LoVo (cell line): ENCODE data around the gene ABAT.
A peak's percentile ranks its signal among the peaks of the same experiment; 100 is the strongest.

Experiments used
- DNase-seq: peaks from one replicate; pipeline ENCODE4 v3.0.0-alpha.2; 2016; ENCODE audit warnings: low spot score

Gene ABAT

DNA sequence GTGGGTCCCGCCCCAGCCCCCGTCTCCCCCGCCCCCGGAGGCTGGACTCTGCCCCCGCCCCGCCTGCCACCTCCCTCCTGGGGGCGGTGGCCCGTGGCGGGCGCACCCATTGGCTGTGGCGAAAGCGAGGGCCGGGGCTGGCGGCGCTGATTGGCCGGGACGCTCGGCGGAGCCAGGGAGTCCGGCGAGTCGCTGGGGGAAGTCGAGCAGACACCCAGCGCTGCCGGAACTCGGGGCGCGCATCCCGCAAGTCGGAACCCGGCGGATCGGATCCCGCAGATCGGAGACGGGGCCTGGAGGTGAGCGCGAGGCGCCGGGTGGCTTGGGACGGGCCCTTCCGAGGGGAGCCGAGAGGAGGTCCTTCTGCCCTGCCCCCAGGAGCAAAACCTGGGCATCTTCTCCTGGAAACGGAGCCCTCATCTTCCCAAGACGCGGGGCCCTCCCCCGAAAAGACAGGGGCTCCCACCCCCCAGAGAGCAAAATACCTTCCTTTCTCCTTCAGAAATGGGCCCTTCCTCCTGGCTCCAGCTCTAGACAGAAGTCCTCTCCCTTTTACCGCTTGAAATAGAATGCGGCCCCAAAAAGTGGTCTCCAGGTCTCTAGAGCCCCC is at the start of gene ABAT:
Gene ABAT, plus strand, starts transcription at position 205 of the 610 bp plus-strand sequence. CDS start 61,123 bp downstream, outside the sequence.
- peak; percentile 82 for DNase-seq

DNA sequence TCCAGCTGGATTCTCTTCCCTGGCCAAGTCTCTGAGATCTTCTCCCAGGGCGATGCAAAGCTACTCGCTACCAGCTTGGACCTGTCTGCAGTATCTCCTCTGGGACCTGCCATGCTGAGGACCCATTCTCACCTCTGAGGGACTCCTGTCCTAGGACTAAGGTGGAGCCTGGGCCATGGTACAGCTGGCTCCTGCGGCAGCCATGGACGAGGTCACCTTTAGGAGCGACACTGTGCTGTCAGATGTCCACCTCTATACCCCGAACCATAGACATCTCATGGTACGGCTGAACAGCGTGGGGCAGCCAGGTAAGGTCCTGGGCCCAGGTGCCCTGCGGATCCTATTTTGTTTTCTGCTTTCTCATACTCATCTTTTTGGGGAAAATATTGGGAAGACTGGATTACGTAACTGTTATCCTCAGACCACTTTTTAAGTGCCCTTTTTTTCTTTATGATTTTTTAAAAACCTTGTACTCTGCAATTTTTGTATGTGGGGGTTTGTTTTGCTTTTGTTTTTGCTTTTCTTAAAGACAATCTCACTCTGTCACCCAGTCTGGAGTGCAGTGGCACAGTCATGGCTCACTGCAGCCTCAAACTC is 48.8 kb upstream of the ABAT start:
- no peak for DNase-seq

DNA sequence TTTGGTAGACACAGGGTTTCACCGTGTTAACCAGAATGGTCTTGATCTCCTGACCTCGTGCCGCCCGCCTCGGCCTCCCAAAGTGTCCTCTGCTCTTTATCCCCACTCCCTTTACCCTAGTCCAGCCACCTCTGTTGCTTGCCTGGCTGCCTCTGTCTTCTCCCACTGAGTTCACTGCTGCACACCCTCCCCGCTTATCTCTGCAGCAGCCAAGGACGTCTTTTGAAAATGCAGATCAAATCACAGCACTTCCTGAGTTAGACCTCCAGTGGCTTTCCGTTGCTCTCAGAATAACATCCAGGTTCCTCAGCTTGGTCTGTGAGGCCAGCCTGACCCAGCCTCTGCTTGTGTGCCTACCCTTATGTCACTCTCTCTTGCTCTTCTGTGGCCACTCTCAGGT is 47.5 kb upstream of the ABAT start:
- DNase-seq: no peak

DNA sequence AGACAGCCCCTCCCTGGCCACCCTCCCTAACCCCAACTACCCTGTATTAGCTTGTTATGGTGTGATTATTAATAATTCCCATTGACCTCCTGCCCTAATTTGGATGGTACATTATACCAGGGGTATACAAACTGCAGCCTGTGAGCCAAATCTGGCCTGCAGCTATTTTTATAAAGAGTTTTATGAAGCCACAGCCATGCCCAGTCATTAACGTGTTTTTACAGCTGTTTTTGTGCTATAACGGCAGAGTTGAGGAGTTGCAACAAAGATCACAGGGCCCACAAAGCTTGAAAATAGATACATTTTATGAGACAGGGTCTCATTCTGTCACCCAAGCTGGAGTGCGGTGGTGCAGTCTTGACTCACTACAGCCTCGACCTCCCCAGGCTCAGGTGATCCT is 47.0 kb upstream of the ABAT start:
- no peak for DNase-seq

DNA sequence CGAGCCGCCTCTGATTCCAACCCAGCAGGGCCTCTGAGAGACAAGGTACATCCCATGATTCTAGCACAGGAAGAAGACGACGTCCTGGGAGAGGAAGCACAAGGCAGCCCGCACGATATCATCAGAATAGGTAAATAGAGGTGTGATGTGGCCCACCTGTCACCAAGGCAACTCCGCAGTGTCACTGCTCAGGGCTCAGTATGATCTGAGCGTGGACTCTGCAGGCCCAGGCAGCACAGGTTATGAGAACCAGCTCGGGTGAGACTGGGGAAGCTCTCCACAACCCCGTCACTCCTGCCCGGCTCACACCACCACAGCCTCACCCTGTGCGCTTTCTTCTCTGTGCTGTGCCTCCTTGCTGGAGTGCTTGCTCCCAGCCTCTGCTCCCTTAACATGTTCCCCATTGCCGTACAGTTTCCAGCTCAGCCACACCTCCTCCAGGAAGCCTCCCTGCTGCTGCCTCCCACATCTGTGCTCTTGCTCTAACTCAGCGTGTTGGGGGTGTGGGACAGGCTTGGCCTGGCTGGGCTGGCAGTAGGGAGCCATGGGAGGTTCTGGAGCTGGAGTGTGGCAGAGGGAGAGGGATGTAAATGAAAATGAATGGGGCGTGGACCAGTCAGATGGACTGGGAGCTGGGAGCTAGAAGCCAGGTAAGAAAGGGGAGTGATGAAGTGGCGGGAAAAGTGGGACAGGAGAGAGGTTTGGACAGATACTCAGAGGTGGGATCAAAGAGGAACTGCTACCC is 45.3 kb upstream of the ABAT start:
- no peak for DNase-seq

DNA sequence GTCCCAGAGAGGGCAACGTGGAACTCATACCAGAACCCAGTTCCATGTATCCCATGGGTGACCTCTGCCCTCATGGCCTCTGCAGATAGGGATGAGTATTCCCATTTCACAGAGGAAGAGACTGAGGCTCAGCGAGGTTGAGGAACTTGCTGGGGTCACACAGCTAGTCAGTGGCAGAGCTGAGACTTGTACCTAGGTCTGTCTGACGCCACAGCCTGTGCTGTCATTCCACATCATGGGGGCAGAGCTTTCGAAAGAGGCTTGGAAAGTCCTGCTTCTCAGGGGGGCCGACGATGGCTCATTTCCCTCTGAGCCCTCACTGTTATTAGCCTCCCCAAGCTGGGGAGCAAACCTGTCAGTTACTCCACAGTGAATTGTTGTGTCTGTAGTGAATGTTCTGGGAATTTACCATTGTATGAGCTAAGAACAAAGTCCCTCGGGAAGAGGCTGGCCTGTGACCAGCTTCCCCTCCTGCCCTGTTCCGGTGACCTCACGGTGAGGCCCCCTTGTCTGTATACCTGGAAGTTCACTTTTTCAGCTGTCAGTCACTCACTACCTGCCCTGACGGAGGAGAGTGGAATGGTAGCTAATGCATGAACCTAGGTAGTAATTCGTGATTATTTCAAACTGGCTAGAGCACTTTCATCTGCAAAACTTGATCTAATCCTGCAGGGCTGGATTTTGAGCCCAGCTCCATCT is 44.0 kb upstream of the ABAT start:
- DNase-seq: no peak

DNA sequence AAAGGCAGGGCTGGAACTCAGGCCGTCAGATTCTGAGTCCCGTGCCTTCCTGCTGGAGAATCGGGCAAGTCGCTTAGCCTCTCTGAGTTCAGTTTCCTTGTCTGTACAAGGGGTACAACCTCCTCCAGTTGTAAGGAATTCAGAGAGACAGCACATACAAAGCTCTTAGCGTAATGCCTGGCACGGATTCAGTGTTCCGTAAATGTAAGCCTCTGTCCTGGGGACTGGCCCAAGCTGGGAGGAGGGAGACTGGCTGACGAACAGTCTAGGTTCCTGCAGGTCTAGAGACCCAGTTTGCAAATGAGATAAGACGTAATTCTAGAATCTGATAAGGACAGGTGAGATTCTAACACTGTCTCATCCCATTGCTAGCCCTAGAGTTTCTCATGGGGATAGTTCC is 43.0 kb upstream of the ABAT start:
- DNase-seq: no peak

DNA sequence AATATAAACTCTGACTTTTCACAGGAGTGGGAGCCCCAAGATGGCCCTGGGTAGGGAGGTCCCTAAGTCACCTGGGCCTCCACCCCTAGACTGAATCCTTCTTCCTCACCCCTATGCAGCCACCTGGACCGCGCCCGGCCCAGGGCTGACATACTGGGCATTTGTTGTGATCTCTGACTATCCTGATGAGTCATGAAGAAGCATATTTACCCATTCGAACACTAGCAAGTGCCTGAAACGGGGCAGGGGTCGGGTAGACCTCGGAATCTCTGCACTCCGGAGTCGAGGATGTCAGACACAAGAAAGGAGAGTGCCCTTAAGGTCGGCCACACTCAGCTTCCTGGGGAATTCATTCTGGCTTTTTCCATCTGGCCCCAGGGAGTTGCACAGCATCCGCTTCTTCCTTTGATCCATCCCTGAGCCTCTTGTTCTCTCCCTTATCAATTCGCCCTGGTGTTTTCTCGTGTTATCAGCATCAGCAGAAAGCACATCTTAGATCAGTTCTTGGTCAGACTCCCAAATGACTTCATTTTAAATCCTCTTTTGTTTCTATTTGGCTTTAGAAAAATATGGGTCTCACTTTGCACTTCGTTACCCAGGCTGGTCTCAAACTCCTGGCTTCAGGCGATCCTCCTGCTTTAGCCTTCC is 42.5 kb upstream of the ABAT start:
- no peak for DNase-seq

DNA sequence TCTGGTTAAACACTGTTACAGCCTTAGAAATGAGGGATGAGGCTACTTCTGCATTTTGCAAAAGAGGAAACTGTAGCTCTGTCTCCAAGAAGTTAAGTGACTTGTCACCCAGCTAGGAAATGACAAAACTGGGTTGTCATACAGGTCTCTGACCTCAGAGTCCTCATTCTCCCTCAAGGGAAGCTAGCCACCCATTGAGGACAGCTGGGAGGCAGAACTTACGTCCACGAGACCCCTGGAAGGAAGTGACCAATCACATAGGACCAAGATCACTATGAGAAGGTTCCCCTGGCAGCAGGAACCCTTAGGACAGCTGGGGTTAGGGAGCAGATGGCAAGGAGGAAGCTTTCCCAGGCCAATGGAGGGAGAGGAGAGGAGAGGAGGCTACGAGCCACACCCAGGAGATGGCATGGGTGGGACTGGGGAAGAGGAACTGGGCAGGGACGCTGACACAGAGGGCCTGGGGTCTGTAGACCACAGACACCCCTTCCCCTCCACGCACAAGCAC is 41.7 kb upstream of the ABAT start:
- DNase-seq: no peak

DNA sequence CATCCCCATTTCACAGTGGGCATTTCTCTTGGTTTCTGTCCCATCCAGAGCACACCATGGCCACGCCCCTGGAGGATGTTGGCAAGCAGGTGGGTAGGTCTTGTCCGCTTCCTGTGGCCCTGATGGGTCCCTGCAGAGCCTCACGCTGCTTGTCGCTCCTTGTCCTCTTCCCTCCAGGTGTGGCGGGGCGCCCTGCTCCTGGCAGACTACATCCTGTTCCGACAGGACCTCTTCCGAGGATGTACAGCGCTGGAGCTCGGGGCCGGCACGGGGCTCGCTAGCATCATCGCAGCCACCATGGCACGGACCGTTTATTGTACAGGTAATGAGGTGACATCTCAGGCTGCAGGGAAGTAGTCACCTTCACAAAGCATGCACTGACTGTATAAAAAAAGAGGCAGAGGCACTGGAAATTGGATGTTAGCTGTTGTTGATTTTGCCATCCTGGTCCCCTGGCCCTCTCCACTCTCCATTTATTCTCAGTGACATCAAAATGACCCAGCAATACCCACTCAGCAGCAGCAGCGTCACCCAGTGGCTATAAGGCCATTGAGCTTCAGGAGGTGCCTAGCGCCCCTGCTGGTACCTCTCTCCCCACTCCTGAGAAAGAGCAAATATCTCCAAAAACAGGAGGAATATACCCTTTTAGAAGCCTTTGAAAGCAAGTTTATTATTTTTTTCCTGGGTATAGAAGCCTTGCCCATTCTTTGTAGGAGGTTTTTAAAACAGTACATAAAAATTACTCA is 39.3 kb upstream of the ABAT start:
- DNase-seq: no peak

DNA sequence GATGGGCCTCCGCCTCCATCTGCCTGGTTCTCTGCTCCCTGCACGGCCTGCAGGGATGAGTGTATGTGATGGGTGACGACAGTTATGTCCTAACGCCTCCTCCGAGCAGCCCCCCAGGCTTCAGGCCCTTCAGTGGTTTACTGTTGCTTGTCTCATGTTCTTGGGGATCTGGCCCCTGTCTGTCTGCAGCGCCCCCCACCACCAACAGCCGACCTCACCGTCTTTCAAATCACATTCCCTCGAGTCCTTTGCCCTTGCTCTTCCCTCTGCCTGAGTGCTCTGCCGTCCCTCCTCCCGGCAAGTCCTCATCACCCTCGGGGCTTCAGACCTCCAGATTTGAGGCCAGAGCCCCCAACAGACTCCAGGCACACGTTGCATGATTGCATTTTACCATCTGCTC is 34.7 kb upstream of the ABAT start:
- no peak for DNase-seq

DNA sequence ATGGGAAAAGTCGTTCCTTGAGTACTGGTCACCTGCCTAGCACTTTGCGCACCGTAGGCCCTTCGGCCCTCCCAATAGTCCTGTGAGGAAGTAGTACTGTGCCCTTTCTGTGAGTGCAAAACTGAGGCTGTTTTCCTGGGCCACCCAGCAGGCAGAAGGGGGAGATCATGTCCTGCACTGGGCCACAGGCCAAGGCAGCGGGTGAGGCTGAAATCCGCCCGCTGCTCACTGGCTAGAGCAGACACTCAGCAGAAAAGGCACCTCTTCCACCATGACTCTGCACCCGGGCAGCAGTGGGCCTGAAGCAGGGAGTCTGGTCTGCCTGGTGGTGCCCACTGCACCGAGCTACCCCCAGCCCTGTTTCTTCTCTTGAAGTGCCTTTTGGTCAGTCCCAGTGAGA is 32.7 kb upstream of the ABAT start:
- no peak for DNase-seq

DNA sequence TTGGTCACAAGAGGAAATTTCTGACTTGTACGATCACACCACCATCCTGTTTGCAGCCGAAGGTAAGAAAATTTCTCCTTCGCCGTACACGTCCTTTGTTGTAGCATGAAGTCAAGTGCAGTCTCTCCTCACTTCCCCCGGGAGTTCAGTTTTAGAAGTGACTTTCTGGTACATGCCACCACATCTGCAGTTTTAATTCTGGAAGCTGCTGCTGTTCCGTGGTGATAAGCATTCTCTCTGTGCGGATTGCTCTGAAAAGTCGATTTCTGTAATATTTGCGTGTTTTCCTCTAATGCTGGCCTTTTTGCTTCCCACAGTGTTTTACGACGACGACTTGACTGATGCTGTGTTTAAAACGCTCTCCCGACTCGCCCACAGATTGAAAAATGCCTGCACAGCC is 32.3 kb upstream of the ABAT start:
- no peak for DNase-seq

DNA sequence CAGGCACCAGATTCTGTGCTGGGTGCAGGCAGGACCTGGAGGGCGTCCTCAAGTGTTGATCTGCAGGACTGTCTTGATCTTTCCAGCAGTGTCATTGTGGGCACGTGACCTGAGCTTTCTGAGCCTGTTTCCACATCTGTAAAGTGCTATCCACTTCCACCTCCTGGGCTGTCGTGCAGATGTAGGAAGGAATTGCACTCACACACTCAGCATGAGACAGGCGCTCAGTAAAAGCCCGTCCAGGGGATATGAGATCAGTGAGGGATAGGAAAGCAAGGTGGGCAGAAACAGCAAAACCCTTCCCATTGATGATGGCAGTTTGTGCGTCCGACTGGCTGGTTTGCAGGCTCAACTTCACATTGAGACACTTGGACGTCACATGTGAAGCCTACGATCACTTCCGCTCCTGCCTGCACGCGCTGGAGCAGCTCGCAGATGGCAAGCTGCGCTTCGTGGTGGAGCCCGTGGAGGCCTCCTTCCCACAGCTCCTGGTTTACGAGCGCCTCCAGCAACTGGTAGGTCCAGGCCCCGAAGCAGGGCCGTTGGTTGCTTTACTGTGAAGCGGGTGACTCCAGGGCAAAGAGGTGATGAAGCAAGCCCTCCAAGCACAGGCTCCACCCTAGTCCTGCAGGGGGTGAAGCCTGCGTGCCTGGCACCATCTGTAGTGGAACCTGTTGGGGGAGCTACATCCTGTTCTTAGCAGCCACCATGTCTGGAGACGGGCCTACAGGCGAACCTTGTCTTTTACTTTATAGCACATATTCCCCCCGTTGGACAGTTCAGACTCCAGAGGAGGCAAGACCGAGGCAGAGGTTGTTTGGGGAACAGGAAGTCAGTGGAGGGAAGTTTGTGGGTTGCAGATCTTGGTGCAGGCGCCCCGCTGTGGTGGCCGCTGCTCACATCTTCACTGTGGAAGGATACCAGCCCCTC is 29.9 kb upstream of the ABAT start:
- DNase-seq: no peak

DNA sequence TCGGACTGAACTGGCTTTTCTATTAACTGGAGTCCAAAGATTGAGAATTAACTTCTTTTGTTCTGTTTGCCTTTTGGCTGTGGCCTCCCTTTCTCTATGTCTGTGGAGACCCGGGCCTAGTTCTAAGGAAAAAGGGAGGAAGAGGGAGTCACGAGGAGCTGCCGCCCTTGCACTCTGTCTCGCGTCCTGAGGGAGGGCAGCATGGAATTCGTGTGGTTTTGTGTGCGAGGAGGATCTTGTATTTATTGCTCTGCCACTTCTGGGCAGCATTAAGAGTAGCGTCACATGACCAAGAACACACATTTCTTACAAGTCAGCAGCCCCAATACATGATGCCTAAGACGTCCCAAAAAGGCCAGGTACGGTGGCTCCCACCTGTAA is 29.3 kb upstream of the ABAT start:
- DNase-seq: no peak

DNA sequence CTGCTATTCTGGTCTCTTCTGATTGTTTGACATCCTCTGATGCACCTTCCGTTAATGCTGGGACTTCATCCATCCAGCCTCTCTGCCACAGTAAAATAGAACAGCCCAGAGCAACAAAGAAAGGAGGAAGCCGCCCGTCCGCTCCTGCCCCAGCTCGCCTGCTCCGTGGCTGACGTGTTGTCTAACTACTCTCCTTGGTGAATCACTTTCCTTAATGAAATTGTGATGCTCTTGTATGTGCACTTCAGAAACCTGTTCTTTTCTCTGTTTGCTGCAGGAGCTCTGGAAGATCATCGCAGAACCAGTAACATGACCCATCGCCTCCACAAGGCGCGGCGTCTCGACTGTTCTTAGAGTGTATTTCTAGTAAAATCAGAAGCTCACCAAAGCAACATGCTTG is 28.6 kb upstream of the ABAT start:
- no peak for DNase-seq

DNA sequence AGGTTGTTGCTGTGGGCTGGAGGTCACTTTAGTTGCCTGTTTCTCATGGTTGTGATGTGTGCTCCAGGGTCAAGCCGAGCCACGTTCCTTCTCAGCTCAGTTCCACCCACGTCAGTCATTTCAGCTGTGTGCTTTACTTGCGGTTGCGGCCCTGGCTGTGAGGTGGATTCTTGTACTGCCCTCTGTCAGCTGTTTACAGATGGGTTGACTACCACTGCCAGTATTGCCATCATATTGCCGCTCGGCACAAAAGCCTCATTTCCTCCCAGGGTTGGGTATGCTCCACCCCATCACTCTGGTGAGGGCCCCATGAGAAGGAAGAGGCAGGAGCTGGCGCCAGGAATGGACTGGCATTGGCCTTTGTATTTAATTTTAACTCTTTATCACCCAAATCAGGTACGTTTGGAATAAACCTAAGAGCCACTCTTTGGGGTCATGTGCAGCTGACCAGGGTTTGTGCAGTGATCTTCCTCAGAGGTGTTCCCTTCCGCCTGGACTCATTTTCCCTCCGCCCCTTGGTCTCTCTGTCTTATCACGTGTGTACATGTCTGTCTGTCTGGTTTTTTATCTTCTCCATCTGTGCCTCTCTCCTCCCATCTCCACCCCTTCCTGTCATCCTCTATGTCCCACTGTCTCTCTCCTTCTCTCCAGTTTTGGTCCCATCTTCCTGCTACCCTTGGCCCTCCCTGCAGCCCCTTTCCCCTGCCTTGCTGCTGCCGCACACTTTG is 27.9 kb upstream of the ABAT start:
- no peak for DNase-seq

DNA sequence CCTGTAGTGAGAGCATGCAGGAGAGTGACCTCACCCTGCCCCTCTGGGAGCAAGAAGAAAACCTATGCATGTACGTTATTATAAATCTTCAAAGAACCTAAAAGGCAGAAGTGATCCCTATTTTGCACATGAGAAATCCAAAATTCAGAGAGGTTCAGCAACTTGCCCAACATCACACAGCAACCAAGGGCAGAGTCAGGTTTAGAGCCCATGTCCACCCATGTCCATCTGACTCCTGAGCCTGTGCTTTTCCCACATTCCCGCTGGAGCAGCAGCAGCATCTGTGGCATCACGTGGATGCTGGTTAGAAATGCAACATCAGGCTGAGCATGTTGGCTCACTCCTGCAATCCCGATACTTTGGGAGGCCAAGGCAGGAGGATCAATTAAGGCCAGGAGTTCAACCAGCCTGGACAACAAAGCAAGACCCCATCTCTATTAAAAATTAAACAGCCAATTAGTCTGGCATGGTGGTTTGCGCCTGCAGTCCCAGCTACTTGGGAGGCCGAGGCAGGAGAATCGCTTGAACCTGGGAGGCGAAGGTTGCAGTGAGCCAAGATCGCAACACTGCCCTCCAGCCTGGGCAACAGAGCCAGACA is 26.6 kb upstream of the ABAT start:
- DNase-seq: no peak

DNA sequence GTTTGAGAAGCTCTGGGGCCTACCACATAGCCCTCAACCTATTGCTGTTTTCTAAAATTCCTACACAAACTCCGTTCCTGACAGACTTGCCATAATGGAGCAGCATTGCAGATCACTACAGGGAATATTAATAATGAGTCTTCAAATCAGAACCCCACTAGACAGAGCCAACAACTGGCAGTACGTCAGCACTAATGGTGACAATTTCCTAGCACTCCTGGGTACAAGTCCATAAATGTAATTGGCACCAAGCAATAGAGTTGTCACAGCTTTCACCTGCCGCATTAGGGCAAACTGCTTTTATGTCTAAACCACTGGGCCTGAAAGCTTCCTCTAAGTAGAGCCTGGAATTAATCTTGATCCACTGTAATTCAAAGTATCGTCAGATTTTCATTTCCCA is 25.5 kb upstream of the ABAT start:
- no peak for DNase-seq
